ENCODE measurements around the gene DNAH6.

Gene DNAH6

GRCh38 chr2:84788027-84788426 lies 271.7 kb downstream of the DNAH6 start:
- no peak overlapping the region for H3K4me3 ChIP-seq (ENCODE audit: insufficient read depth, low read depth, low read length)
- no peaks in the 10 kb centered on the region for H3K27me3 ChIP-seq (ENCODE audit: control insufficient read depth, insufficient read depth, low read length, poor library complexity, severe bottlenecking)
- H3K36me3 ChIP-seq (ENCODE audit: control insufficient read depth, insufficient read depth, low read length): no peaks in the 10 kb centered on the region
- no peaks in the 10 kb centered on the region for H3K4me1 ChIP-seq (ENCODE audit: control insufficient read depth, insufficient read depth, low read length)
- no peaks in the 10 kb centered on the region for H3K9me3 ChIP-seq (ENCODE audit: control insufficient read depth, low read length)
- WGBS, 2 experiments: 93 to 95% methylated on average over 1 of the region's 1 CpG
- no peak overlapping the region for H3K27ac ChIP-seq (ENCODE audit: insufficient read depth, low read depth, low read length, poor library complexity, severe bottlenecking)

- WGBS, 2 experiments: 91 to 93% methylated on average over 3 of the region's 3 CpGs
- Histone ChIP-seq H3K27ac (ENCODE audit: insufficient read depth, low read depth, low read length, poor library complexity, severe bottlenecking) (no peak overlapping the region), H3K4me1 (ENCODE audit: control insufficient read depth, insufficient read depth, low read length) (no peaks in the 10 kb centered on the region), H3K36me3 (ENCODE audit: control insufficient read depth, insufficient read depth, low read length) (no peaks in the 10 kb centered on the region), H3K9me3 (ENCODE audit: control insufficient read depth, low read length) (peaks cover under 1% of the 10 kb centered on the region), H3K4me3 (ENCODE audit: insufficient read depth, low read depth, low read length) (no peak overlapping the region), H3K27me3 (ENCODE audit: control insufficient read depth, insufficient read depth, low read length, poor library complexity, severe bottlenecking) (no peaks in the 10 kb centered on the region)
Observed at GRCh38 chr2:84788498-84788897, 272.2 kb downstream of the DNAH6 start.

- no peaks in the 10 kb centered on the region for H3K4me1 ChIP-seq (ENCODE audit: control insufficient read depth, insufficient read depth, low read length)
- WGBS, 2 experiments: 95 to 97% methylated on average over 6 of the region's 6 CpGs
- H3K27me3 ChIP-seq (ENCODE audit: control insufficient read depth, insufficient read depth, low read length, poor library complexity, severe bottlenecking): no peaks in the 10 kb centered on the region
- peaks cover 2% of the 10 kb centered on the region for H3K9me3 ChIP-seq (ENCODE audit: control insufficient read depth, low read length)
- no peak overlapping the region for H3K27ac ChIP-seq (ENCODE audit: insufficient read depth, low read depth, low read length, poor library complexity, severe bottlenecking)
- H3K4me3 ChIP-seq (ENCODE audit: insufficient read depth, low read depth, low read length): no peak overlapping the region
- H3K36me3 ChIP-seq (ENCODE audit: control insufficient read depth, insufficient read depth, low read length): no peaks in the 10 kb centered on the region
Observed at GRCh38 chr2:84792856-84793522, 276.7 kb downstream of the DNAH6 start.

GRCh38 chr2:84793641-84794040 lies 277.3 kb downstream of the DNAH6 start:
- no peaks in the 10 kb centered on the region for H3K36me3 ChIP-seq (ENCODE audit: control insufficient read depth, insufficient read depth, low read length)

GRCh38 chr2:84796798-84797197 lies 280.5 kb downstream of the DNAH6 start:
- H3K36me3 ChIP-seq (ENCODE audit: control insufficient read depth, insufficient read depth, low read length): no peaks in the 10 kb centered on the region
- H3K27ac ChIP-seq (ENCODE audit: insufficient read depth, low read depth, low read length, poor library complexity, severe bottlenecking): no peak overlapping the region
- H3K27me3 ChIP-seq (ENCODE audit: control insufficient read depth, insufficient read depth, low read length, poor library complexity, severe bottlenecking): no peaks in the 10 kb centered on the region
- no peak overlapping the region for H3K4me3 ChIP-seq (ENCODE audit: insufficient read depth, low read depth, low read length)
- peaks cover 2% of the 10 kb centered on the region for H3K9me3 ChIP-seq (ENCODE audit: control insufficient read depth, low read length)
- H3K4me1 ChIP-seq (ENCODE audit: control insufficient read depth, insufficient read depth, low read length): no peaks in the 10 kb centered on the region

More at GRCh38 chr2:84793641-84794040, 277.3 kb downstream of the DNAH6 start:
- 91 to 92% methylated on average over 2 to 3 of the region's 4 CpGs for WGBS, 2 experiments
- Histone ChIP-seq H3K9me3 (ENCODE audit: control insufficient read depth, low read length) (peaks cover 2% of the 10 kb centered on the region), H3K27me3 (ENCODE audit: control insufficient read depth, insufficient read depth, low read length, poor library complexity, severe bottlenecking) (no peaks in the 10 kb centered on the region), H3K4me1 (ENCODE audit: control insufficient read depth, insufficient read depth, low read length) (no peaks in the 10 kb centered on the region), H3K4me3 (ENCODE audit: insufficient read depth, low read depth, low read length) (no peak overlapping the region), H3K27ac (ENCODE audit: insufficient read depth, low read depth, low read length, poor library complexity, severe bottlenecking) (no peak overlapping the region)

- Histone ChIP-seq H3K4me3 (ENCODE audit: insufficient read depth, low read depth, low read length) (no peak overlapping the region), H3K36me3 (ENCODE audit: control insufficient read depth, insufficient read depth, low read length) (no peaks in the 10 kb centered on the region), H3K27me3 (ENCODE audit: control insufficient read depth, insufficient read depth, low read length, poor library complexity, severe bottlenecking) (no peaks in the 10 kb centered on the region), H3K4me1 (ENCODE audit: control insufficient read depth, insufficient read depth, low read length) (no peaks in the 10 kb centered on the region), H3K9me3 (ENCODE audit: control insufficient read depth, low read length) (peaks cover 2% of the 10 kb centered on the region), H3K27ac (ENCODE audit: insufficient read depth, low read depth, low read length, poor library complexity, severe bottlenecking) (no peak overlapping the region)
- 97 to 99% methylated on average over 3 of the region's 3 CpGs for WGBS, 2 experiments
Observed at GRCh38 chr2:84797271-84797670, 281.0 kb downstream of the DNAH6 start.

- H3K4me3 ChIP-seq (ENCODE audit: insufficient read depth, low read depth, low read length): no peak overlapping the region
- no peaks in the 10 kb centered on the region for H3K9me3 ChIP-seq (ENCODE audit: control insufficient read depth, low read length)
- H3K27ac ChIP-seq (ENCODE audit: insufficient read depth, low read depth, low read length, poor library complexity, severe bottlenecking): no peak overlapping the region
- no peaks in the 10 kb centered on the region for H3K4me1 ChIP-seq (ENCODE audit: control insufficient read depth, insufficient read depth, low read length)
- 80 to 92% methylated on average over 1 of the region's 1 CpG for WGBS, 2 experiments
- H3K27me3 ChIP-seq (ENCODE audit: control insufficient read depth, insufficient read depth, low read length, poor library complexity, severe bottlenecking): no peaks in the 10 kb centered on the region
- H3K36me3 ChIP-seq (ENCODE audit: control insufficient read depth, insufficient read depth, low read length): no peaks in the 10 kb centered on the region
Observed at GRCh38 chr2:84799772-84800171, 283.5 kb downstream of the DNAH6 start.

- H3K36me3 ChIP-seq (ENCODE audit: control insufficient read depth, insufficient read depth, low read length): no peaks in the 10 kb centered on the region
- H3K27ac ChIP-seq (ENCODE audit: insufficient read depth, low read depth, low read length, poor library complexity, severe bottlenecking): no peak overlapping the region
- H3K4me1 ChIP-seq (ENCODE audit: control insufficient read depth, insufficient read depth, low read length): no peaks in the 10 kb centered on the region
- H3K9me3 ChIP-seq (ENCODE audit: control insufficient read depth, low read length): no peaks in the 10 kb centered on the region
- WGBS, 2 experiments: 92 to 94% methylated on average over 1 of the region's 1 CpG
- H3K27me3 ChIP-seq (ENCODE audit: control insufficient read depth, insufficient read depth, low read length, poor library complexity, severe bottlenecking): no peaks in the 10 kb centered on the region
- H3K4me3 ChIP-seq (ENCODE audit: insufficient read depth, low read depth, low read length): no peak overlapping the region
Observed at GRCh38 chr2:84800194-84800805, 284.0 kb downstream of the DNAH6 start.

- WGBS, 2 experiments: 90 to 91% methylated on average over 2 of the region's 2 CpGs
- Histone ChIP-seq H3K4me1 (ENCODE audit: control insufficient read depth, insufficient read depth, low read length) (no peaks in the 10 kb centered on the region), H3K27ac (ENCODE audit: insufficient read depth, low read depth, low read length, poor library complexity, severe bottlenecking) (no peak overlapping the region), H3K9me3 (ENCODE audit: control insufficient read depth, low read length) (no peaks in the 10 kb centered on the region), H3K36me3 (ENCODE audit: control insufficient read depth, insufficient read depth, low read length) (no peaks in the 10 kb centered on the region), H3K27me3 (ENCODE audit: control insufficient read depth, insufficient read depth, low read length, poor library complexity, severe bottlenecking) (no peaks in the 10 kb centered on the region), H3K4me3 (ENCODE audit: insufficient read depth, low read depth, low read length) (no peak overlapping the region)
Observed at GRCh38 chr2:84801811-84802210, 285.5 kb downstream of the DNAH6 start.

GRCh38 chr2:84805250-84805958 lies 289.1 kb downstream of the DNAH6 start:
- Histone ChIP-seq H3K9me3 (ENCODE audit: control insufficient read depth, low read length) (no peaks in the 10 kb centered on the region), H3K4me3 (ENCODE audit: insufficient read depth, low read depth, low read length) (no peak overlapping the region), H3K36me3 (ENCODE audit: control insufficient read depth, insufficient read depth, low read length) (no peaks in the 10 kb centered on the region), H3K27ac (ENCODE audit: insufficient read depth, low read depth, low read length, poor library complexity, severe bottlenecking) (no peak overlapping the region), H3K27me3 (ENCODE audit: control insufficient read depth, insufficient read depth, low read length, poor library complexity, severe bottlenecking) (no peaks in the 10 kb centered on the region), H3K4me1 (ENCODE audit: control insufficient read depth, insufficient read depth, low read length) (no peaks in the 10 kb centered on the region)
- WGBS, 2 experiments: 88 to 96% methylated on average over 1 of the region's 1 CpG
